Tibial nerve (tissue), 4 donors: ENCODE measurements around the gene TSSK3. TPM values are rescaled to one million over a fixed set of nuclear protein-coding genes. Genes with fewer than 3 reads are reported as not detected.
"Not testable (repeated sequence)": the region's sequence is repeated elsewhere in the genome, so short reads cannot be mapped to it uniquely, and the experiment has no call there.

Experiments
- DNase-seq, 2 donors: peaks; one replicate each; pipeline ENCODE4 v3.0.0-alpha.2; 2019; ENCODE audit warnings: low spot score in 2 of 2
- H3K27ac ChIP-seq, 4 donors: fragments of 200-600 bp; sonication (generic) in 3 of 4; one replicate each; pipeline ENCODE4 v1.5.1; 2017 to 2019; ENCODE audit warnings: mild to moderate bottlenecking in 1 of 4
- H3K27me3 ChIP-seq, 2 donors: fragments of 200-600 bp; sonication (generic) in 1 of 2; one replicate each; pipeline versions ENCODE4 v1.5.1 to v1.6.0; 2017 to 2019
- H3K36me3 ChIP-seq, 3 donors: fragments of 200-600 bp; sonication (generic); one replicate each; pipeline ENCODE4 v1.5.1; 2018 to 2019
- H3K4me1 ChIP-seq, 4 donors: fragments of 200-600 bp; sonication (generic) in 3 of 4; one replicate each; pipeline ENCODE4 v1.5.1; 2017 to 2019
- H3K4me3 ChIP-seq, 4 donors: fragments of 200-600 bp; sonication (generic) in 3 of 4; one replicate each; pipeline ENCODE4 v1.5.1; 2017 to 2019; ENCODE audit warnings: mild to moderate bottlenecking in 1 of 4, moderate library complexity in 1 of 4
- H3K9me3 ChIP-seq, 4 donors: fragments of 200-600 bp; sonication (generic) in 3 of 4; one replicate each; pipeline ENCODE4 v1.5.1; 2017 to 2019
- EP300 ChIP-seq, 2 donors: sonication (generic); formaldehyde crosslinking; IDR thresholded peaks; one replicate each; pipeline ENCODE4 v1.6.1; 2017; ENCODE audit warnings: antibody characterized with exemption in 2 of 2, mild to moderate bottlenecking in 1 of 2
- POLR2A ChIP-seq, 2 donors: fragments of 450-650 bp; IDR thresholded peaks; one replicate each; pipeline ENCODE4 v1.6.1; 2017; ENCODE audit warnings: antibody characterized with exemption in 2 of 2, mild to moderate bottlenecking in 2 of 2, moderate library complexity in 2 of 2
- WGBS, 2 donors: methylation state at CpG; one replicate each; pipeline ENCODE4 v1.1.5; 2018; 5-methylcytosine and 5-hydroxymethylcytosine counted together
- total RNA-seq, 4 donors: library from RNA; depleted of rRNA; stranded (reverse); fragments of >200 nt; gene quantifications; one replicate each; pipeline ENCODE4 v1.1.0, GENCODE V29; 2016
- TF ChIP-seq, protein P1 (sequence below), 5 experiments: fragments of 200-600 bp in 3 of 5; fragments of 450-650 bp in 2 of 5; sonication (generic) in 3 of 5; IDR thresholded peaks; one replicate each; pipeline ENCODE4 v1.5.1; 2016 to 2019; ENCODE audit warnings: antibody characterized with exemption in 5 of 5, mild to moderate bottlenecking in 3 of 5, moderate library complexity in 2 of 5

Gene TSSK3
- total RNA-seq, 4 donors from 2014 or later, result 0.44 to 1.5 (median 1.2) TPM

DNA sequence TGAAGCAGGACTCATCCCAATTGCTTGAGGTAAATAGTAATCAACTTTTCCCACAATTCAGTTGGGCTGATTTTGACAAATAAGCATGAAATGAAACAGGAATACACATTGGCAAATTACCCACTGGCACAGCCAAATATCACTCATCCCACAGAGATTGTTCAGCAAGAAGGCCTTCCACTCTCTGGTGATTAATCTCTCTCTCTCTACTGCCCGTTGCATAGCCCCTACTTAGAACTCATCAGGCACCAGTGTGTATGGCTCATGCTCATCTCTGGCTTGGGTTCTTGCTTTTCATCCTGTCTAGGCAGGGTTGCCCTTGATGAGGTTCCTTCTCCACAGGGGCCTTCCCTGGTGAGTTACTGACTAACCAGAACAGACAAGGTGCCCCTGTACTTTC, 30.8 kb downstream of the TSSK3 start:
- H3K27ac ChIP-seq, result peak overlapping the region; percentile 95 to 98 (median 97)
- H3K9me3 ChIP-seq, result no peaks in the 10 kb centered on the region
- DNase-seq, result no peak
- H3K36me3 ChIP-seq, result peaks cover 0 to 43% (median 0%) of the 10 kb centered on the region in 3 donors
- peaks cover 3 to 51% (median 17%) of the 10 kb centered on the region in 4 donors for H3K4me1 ChIP-seq
- H3K4me3 ChIP-seq, result peak overlapping the region; percentile 54 to 98 (median 80)
- TF ChIP-seq POLR2A (IDR thresholded peaks at IDR 0.05), result no peak
- TF ChIP-seq, protein P1, sequence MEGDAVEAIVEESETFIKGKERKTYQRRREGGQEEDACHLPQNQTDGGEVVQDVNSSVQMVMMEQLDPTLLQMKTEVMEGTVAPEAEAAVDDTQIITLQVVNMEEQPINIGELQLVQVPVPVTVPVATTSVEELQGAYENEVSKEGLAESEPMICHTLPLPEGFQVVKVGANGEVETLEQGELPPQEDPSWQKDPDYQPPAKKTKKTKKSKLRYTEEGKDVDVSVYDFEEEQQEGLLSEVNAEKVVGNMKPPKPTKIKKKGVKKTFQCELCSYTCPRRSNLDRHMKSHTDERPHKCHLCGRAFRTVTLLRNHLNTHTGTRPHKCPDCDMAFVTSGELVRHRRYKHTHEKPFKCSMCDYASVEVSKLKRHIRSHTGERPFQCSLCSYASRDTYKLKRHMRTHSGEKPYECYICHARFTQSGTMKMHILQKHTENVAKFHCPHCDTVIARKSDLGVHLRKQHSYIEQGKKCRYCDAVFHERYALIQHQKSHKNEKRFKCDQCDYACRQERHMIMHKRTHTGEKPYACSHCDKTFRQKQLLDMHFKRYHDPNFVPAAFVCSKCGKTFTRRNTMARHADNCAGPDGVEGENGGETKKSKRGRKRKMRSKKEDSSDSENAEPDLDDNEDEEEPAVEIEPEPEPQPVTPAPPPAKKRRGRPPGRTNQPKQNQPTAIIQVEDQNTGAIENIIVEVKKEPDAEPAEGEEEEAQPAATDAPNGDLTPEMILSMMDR (IDR thresholded peaks at IDR 0.05), result no peak
- TF ChIP-seq EP300 (IDR thresholded peaks at IDR 0.05), result no peak
- WGBS, 2 donors, result 29 to 50% methylated on average over 1 of the region's 1 CpG
- H3K27me3 ChIP-seq, result no peaks in the 10 kb centered on the region

DNA sequence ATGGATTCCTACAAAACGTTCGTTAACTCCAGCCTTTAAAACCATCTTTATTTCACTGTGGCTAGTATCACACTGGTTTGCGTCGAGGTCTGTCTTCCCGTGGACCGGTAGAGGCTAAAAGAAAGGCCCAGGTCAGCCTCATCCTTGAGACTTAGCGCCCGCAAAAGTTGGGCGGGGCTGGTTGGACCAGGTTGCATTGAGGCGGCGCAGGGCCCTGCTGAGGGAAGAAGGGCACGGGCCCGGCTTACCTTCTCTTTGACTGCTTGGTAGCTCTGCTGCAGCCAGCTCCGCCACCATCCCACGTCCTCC, 31.4 kb downstream of the TSSK3 start:
- 1 to 2% methylated on average over 15 of the region's 15 CpGs for WGBS, 2 donors
- Histone ChIP-seq H3K27ac (peak overlapping the region; percentile 95 to 98 (median 97)), H3K4me1 (peaks cover 3 to 51% (median 17%) of the 10 kb centered on the region in 4 donors), H3K4me3 (peak overlapping the region; percentile 54 to 98 (median 80)), H3K36me3 (peaks cover 0 to 37% (median 0%) of the 10 kb centered on the region in 3 donors), H3K27me3 (no peaks in the 10 kb centered on the region), H3K9me3 (no peaks in the 10 kb centered on the region)
- DNase-seq, result peak in 1 of 2 donors; percentile 42
- TF ChIP-seq EP300 (IDR thresholded peaks at IDR 0.05) (no peak), POLR2A (IDR thresholded peaks at IDR 0.05) (no peak)
- TF ChIP-seq, protein P1 (IDR thresholded peaks at IDR 0.05), result no peak

DNA sequence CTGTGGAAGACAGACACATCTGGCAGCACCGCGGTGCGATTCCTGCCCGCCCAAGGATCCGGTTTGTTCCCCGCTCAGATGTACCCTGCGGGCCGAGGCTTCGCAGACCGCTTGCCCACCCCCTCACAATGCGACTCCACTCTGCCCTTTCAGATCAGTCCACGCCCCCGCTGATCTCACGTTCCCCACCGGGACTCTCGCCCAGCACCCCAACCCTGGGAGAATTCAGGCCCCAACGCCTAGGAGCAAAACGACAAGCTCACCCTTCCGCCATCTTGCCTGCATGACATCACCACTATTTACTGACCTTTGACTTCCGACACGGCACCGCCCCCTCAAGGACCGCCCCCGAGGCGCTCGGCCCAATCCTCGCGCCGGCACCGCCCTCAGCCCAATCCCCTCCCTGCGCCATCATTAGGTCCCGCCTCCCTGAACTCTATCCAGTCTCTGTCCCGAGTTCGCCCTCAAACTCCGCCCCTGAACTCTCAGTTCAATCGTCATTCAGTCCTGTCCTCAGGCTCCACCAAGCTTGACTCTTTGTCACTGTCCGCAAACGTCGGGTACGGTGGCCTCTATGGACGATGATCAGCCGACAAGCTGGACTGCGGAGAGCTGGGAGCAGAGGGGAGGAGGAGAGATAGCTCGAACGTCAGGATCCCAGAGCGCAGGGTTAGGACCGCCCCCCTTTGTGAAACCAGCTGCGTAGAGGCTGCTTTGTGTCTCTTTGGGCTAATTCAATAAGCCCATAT, 32.0 kb downstream of the TSSK3 start, which contains the start of gene BSDC1:
Gene BSDC1 (minus strand): TSS at position 301 of the 749 bp plus-strand sequence. CDS start 27 bp downstream, at position 274.
- peak; percentile 97 to 99 for DNase-seq
- WGBS, 2 donors, result 0 to 1% methylated on average over 47 to 48 of the region's 48 CpGs
- H3K4me1 ChIP-seq, result peaks cover 3 to 48% (median 17%) of the 10 kb centered on the region in 4 donors

DNA sequence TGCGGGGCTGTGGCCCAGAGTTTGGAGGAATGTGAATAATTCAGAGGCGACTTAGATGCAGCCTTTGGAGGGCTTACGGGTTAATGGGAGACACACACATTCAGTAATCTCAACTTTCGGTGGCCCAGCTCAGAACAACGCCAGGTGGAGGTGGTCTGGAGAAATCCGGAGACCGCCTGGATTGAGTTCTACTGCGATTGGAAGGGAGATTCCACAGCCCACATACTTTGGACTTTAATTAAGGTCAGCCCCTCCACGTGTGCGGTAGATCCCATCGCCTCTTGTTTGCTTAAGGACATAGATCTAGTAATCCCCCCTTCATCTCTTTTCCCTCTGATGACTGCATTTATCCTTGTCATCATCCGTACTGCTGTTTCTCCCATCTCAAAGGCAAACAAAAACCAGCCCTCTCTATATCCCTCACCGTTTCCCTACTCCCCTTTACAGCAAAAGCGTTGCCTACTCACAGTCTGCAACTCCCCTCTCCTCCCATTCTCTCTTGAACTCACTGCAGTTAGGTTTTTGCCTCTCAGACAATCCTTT, 32.6 kb downstream of the TSSK3 start:
- WGBS, 2 donors, result 3% methylated on average over 13 to 14 of the region's 14 CpGs
- Histone ChIP-seq H3K36me3 (peaks cover 0 to 25% (median 0%) of the 10 kb centered on the region in 3 donors), H3K27ac (peak overlapping the region; percentile 95 to 98 (median 97)), H3K4me3 (peak overlapping the region; percentile 45 to 98 (median 80)), H3K4me1 (peaks cover 3 to 44% (median 17%) of the 10 kb centered on the region in 4 donors), H3K9me3 (no peaks in the 10 kb centered on the region), H3K27me3 (no peaks in the 10 kb centered on the region)
- no peak for TF ChIP-seq POLR2A (IDR thresholded peaks at IDR 0.05)
- no peak for TF ChIP-seq EP300 (IDR thresholded peaks at IDR 0.05)
- TF ChIP-seq, protein P1 (IDR thresholded peaks at IDR 0.05), result no peak
- DNase-seq, result no peak

More for the DNA sequence above, 32.0 kb downstream of the TSSK3 start, which contains the start of gene BSDC1:
- H3K27me3 ChIP-seq, result no peaks in the 10 kb centered on the region
- peaks cover 0 to 32% (median 0%) of the 10 kb centered on the region in 3 donors for H3K36me3 ChIP-seq
- H3K4me3 ChIP-seq, result peak within 1 kb of the TSS; percentile 54 to 98 (median 80)
- TF ChIP-seq POLR2A (IDR thresholded peaks at IDR 0.05), result peak; percentile 82 to 98
- TF ChIP-seq, protein P1 (IDR thresholded peaks at IDR 0.05), result peak in 2 of 5 experiments; percentile 32 to 40
- TF ChIP-seq EP300 (IDR thresholded peaks at IDR 0.05), result peak; percentile 77 to 100
- no peaks in the 10 kb centered on the region for H3K9me3 ChIP-seq
- peak within 1 kb of the TSS; percentile 95 to 98 (median 97) for H3K27ac ChIP-seq

DNA sequence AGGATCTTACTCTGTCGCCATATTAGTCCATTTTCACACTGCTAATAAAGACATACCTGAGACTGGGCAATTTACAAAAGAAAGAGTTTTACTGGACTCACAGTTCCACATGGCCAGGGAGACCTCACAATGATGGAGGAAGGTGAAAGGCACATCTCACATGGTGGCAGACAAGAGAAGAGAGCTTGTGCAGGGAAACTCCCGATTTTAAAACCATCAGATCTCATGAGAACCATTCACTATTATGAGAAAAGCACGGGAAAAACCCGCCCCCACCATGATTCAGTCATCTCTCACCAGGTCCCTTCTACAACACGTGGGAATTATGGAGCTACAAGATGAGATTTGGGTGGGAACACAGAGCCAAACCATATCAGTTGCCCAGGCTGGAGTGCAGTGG, 34.2 kb downstream of the TSSK3 start:
- not testable (repeated sequence) for H3K4me3 ChIP-seq, DNase-seq, H3K27ac ChIP-seq, H3K36me3 ChIP-seq, H3K27me3 ChIP-seq, H3K9me3 ChIP-seq
- 76 to 77% methylated on average over 5 of the region's 5 CpGs for whole genome bisulfite sequencing, 2 donors
- H3K4me1 ChIP-seq, result peaks cover 3 to 34% (median 15%) of the 10 kb centered on the region in 4 donors
